ENCODE results near the gene PPP2R2D.

The PPP2R2D gene

DNA sequence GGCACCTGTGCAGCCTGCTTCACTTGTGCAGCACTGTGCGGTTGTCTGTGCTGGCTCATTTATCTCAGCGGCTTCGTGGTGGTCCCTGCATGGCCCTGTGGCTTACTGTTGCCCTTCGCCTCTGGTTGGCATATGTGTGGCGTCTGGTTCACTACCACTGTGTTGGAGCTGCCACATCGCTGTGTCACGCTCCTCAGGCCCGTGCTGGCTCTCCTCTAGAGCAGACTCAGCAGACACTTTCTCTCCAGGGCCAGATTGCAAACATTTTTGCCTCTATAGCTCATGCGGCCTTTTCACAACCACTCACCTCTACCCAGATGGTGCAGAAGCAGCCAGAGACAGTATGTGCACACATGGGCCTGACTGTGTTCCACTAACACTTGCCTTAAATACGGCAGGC is 37.9 kb downstream of the PPP2R2D start:
- 0 out of 2 replicates have a peak, but pooled peaks cover under 1% of the 10 kb centered on the region for H3K36me3 ChIP-seq (ENCODE audit: insufficient read depth)
- no peaks in the 10 kb centered on the region for H3K27me3 ChIP-seq (ENCODE audit: insufficient read depth, low read depth)
- H3K4me3 ChIP-seq (IDR thresholded peaks at IDR 0.05; ENCODE audit: insufficient read depth, low read depth, low read length) = no peak overlapping the region
- no peak overlapping the region for H3K9ac ChIP-seq
- H3K27ac ChIP-seq = no peak overlapping the region
- H2AFZ ChIP-seq (ENCODE audit: low read depth) = no peak overlapping the region
- no peaks in the 10 kb centered on the region for H4K20me1 ChIP-seq (ENCODE audit: insufficient read depth)
- H3K4me2 ChIP-seq = no peak overlapping the region
- no peaks in the 10 kb centered on the region for H3K4me1 ChIP-seq (ENCODE audit: low read depth, poor library complexity, severe bottlenecking)
- TF ChIP-seq CTCF (conservative IDR thresholded peaks at IDR 0.05; ENCODE audit: low read depth, low read length) = no peak
- no peaks in the 10 kb centered on the region; the same call in 1 of the 2 replicates for H3K79me2 ChIP-seq (ENCODE audit: insufficient read depth, low read depth)

GRCh38 chr10:131942455-131942854 is 41.6 kb downstream of the PPP2R2D start:
- Histone ChIP-seq H3K27me3 (ENCODE audit: insufficient read depth, low read depth) (no peaks in the 10 kb centered on the region), H4K20me1 (ENCODE audit: insufficient read depth) (no peaks in the 10 kb centered on the region), H3K27ac (no peak overlapping the region), H3K4me2 (no peak overlapping the region), H2AFZ (ENCODE audit: low read depth) (no peak overlapping the region), H3K79me2 (ENCODE audit: insufficient read depth, low read depth) (no peaks in the 10 kb centered on the region), H3K36me3 (ENCODE audit: insufficient read depth) (peaks cover 7% of the 10 kb centered on the region; the same call in 1 of the 2 replicates), H3K4me3 (IDR thresholded peaks at IDR 0.05; ENCODE audit: insufficient read depth, low read depth, low read length) (no peak overlapping the region), H3K9ac (no peak overlapping the region), H3K4me1 (ENCODE audit: low read depth, poor library complexity, severe bottlenecking) (no peaks in the 10 kb centered on the region)
- TF ChIP-seq CTCF (conservative IDR thresholded peaks at IDR 0.05; ENCODE audit: low read depth, low read length) = no peak

GRCh38 chr10:131943021-131943814 is 42.4 kb downstream of the PPP2R2D start:
- H3K9ac ChIP-seq = no peak overlapping the region
- H3K27me3 ChIP-seq (ENCODE audit: insufficient read depth, low read depth) = no peaks in the 10 kb centered on the region
- H3K4me1 ChIP-seq (ENCODE audit: low read depth, poor library complexity, severe bottlenecking) = no peaks in the 10 kb centered on the region
- H2AFZ ChIP-seq (ENCODE audit: low read depth) = no peak overlapping the region
- no peak overlapping the region for H3K4me3 ChIP-seq (IDR thresholded peaks at IDR 0.05; ENCODE audit: insufficient read depth, low read depth, low read length)
- H3K4me2 ChIP-seq = no peak overlapping the region
- H3K79me2 ChIP-seq (ENCODE audit: insufficient read depth, low read depth) = no peaks in the 10 kb centered on the region
- H3K36me3 ChIP-seq (ENCODE audit: insufficient read depth) = peaks cover 8% of the 10 kb centered on the region; the same call in 1 of the 2 replicates
- H4K20me1 ChIP-seq (ENCODE audit: insufficient read depth) = no peaks in the 10 kb centered on the region
- TF ChIP-seq CTCF (conservative IDR thresholded peaks at IDR 0.05; ENCODE audit: low read depth, low read length) = no peak
- no peak overlapping the region for H3K27ac ChIP-seq

GRCh38 chr10:131944412-131944811 is 43.6 kb downstream of the PPP2R2D start:
- no peak overlapping the region for H3K9ac ChIP-seq
- H2AFZ ChIP-seq (ENCODE audit: low read depth) = no peak overlapping the region
- H3K4me1 ChIP-seq (ENCODE audit: low read depth, poor library complexity, severe bottlenecking) = no peaks in the 10 kb centered on the region
- TF ChIP-seq CTCF (conservative IDR thresholded peaks at IDR 0.05; ENCODE audit: low read depth, low read length) = no peak
- no peak overlapping the region for H3K4me3 ChIP-seq (IDR thresholded peaks at IDR 0.05; ENCODE audit: insufficient read depth, low read depth, low read length)
- H3K27ac ChIP-seq = no peak overlapping the region
- peaks cover 12% of the 10 kb centered on the region; the same call in 1 of the 2 replicates for H3K36me3 ChIP-seq (ENCODE audit: insufficient read depth)
- H3K27me3 ChIP-seq (ENCODE audit: insufficient read depth, low read depth) = no peaks in the 10 kb centered on the region
- H4K20me1 ChIP-seq (ENCODE audit: insufficient read depth) = no peaks in the 10 kb centered on the region
- H3K4me2 ChIP-seq = no peak overlapping the region
- no peaks in the 10 kb centered on the region for H3K79me2 ChIP-seq (ENCODE audit: insufficient read depth, low read depth)
